GM23338 (cell line): ENCODE results near the gene GRN.

ENCODE experiments used
- CREB1 ChIP-seq: fragments of 250-450 bp; sonication (Bioruptor Pico); IDR thresholded peaks from 2 replicates; pipeline ENCODE4 v1.5.0; 2020; ENCODE audit warnings: low read depth, mild to moderate bottlenecking, moderate library complexity
- EZH2 ChIP-seq: fragments of 200-600 bp; sonication (generic); IDR thresholded peaks from one replicate; pipeline ENCODE4 v1.8.0; 2017; ENCODE audit warnings: antibody characterized with exemption, mild to moderate bottlenecking, low read depth; ENCODE audit not compliant: unreplicated experiment
- EZH2phosphoT487 ChIP-seq: fragments of 200-600 bp; sonication (generic); IDR thresholded peaks from one replicate; pipeline ENCODE4 v1.8.1; 2018; ENCODE audit warnings: antibody characterized with exemption; ENCODE audit not compliant: unreplicated experiment
- JUNB ChIP-seq: IDR thresholded peaks from one replicate; pipeline ENCODE4 v1.6.1; 2016; ENCODE audit warnings: antibody characterized with exemption; ENCODE audit not compliant: unreplicated experiment
- NANOG ChIP-seq: IDR thresholded peaks from 2 replicates; pipeline ENCODE4 v1.6.1; 2016; ENCODE audit warnings: antibody characterized with exemption, borderline replicate concordance
- POLR2AphosphoS5 ChIP-seq: IDR thresholded peaks from 2 replicates; pipeline ENCODE4 v1.6.1; 2016; ENCODE audit warnings: antibody characterized with exemption, low read depth
- STAT1 ChIP-seq: IDR thresholded peaks from one replicate; pipeline ENCODE4 v1.6.1; 2016; ENCODE audit warnings: antibody characterized with exemption; ENCODE audit not compliant: unreplicated experiment
- ZNF114 ChIP-seq: fragments of 250-450 bp; sonication (Bioruptor Pico); IDR thresholded peaks from 2 replicates; pipeline ENCODE4 v1.5.0; 2020; ENCODE audit warnings: mild to moderate bottlenecking, moderate library complexity
- TF ChIP-seq, protein P1 (sequence below), 2 experiments: fragments of 200-600 bp in 1 of 2; sonication (generic) in 1 of 2; conservative IDR thresholded peaks; 2 replicates each; pipeline versions ENCODE4 v1.5.1 to v1.6.1; 2016 to 2017; ENCODE audit warnings: antibody characterized with exemption in 2 of 2, low read depth in 2 of 2, mild to moderate bottlenecking in 2 of 2, moderate library complexity in 1 of 2
- TF ChIP-seq, protein P2 (sequence below): IDR thresholded peaks from one replicate; pipeline ENCODE4 v1.6.1; 2018; ENCODE audit warnings: antibody characterized with exemption; ENCODE audit not compliant: unreplicated experiment
- TF ChIP-seq, protein P3 (sequence below): IDR thresholded peaks from 2 replicates; pipeline ENCODE4 v1.6.1; 2016; ENCODE audit warnings: antibody characterized with exemption

DNA sequence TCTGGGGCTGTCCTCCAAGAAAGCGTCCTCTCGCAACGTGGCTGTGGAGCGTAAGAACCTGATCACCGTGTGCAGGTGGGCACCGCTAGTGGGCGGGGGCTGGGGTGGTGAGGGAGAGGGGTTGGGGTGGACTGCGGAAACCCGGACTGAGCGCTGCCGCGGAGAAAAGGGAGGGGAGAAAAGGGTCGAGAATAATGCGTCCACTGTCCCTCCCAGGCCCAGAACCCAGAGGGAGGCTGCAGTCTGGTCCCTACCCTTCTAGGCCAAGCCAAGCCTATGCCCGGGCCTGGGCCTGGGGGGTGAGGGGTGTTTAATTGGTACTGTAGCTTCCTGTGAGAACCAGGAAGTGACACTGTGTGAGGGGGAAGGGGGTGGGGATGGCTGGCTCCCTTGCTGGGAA, 36.2 kb upstream of the GRN start:
- TF ChIP-seq POLR2AphosphoS5 (no peak), EZH2phosphoT487 (no peak), EZH2 (no peak), CREB1 (no peak), JUNB (no peak), STAT1 (no peak), NANOG (no peak), ZNF114 (CRISPR knock-in tag) (no peak)
- TF ChIP-seq, protein P1, sequence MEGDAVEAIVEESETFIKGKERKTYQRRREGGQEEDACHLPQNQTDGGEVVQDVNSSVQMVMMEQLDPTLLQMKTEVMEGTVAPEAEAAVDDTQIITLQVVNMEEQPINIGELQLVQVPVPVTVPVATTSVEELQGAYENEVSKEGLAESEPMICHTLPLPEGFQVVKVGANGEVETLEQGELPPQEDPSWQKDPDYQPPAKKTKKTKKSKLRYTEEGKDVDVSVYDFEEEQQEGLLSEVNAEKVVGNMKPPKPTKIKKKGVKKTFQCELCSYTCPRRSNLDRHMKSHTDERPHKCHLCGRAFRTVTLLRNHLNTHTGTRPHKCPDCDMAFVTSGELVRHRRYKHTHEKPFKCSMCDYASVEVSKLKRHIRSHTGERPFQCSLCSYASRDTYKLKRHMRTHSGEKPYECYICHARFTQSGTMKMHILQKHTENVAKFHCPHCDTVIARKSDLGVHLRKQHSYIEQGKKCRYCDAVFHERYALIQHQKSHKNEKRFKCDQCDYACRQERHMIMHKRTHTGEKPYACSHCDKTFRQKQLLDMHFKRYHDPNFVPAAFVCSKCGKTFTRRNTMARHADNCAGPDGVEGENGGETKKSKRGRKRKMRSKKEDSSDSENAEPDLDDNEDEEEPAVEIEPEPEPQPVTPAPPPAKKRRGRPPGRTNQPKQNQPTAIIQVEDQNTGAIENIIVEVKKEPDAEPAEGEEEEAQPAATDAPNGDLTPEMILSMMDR (conservative IDR thresholded peaks at IDR 0.05; ENCODE audit: low read depth in 2 of 2): no peak
- TF ChIP-seq, protein P2, sequence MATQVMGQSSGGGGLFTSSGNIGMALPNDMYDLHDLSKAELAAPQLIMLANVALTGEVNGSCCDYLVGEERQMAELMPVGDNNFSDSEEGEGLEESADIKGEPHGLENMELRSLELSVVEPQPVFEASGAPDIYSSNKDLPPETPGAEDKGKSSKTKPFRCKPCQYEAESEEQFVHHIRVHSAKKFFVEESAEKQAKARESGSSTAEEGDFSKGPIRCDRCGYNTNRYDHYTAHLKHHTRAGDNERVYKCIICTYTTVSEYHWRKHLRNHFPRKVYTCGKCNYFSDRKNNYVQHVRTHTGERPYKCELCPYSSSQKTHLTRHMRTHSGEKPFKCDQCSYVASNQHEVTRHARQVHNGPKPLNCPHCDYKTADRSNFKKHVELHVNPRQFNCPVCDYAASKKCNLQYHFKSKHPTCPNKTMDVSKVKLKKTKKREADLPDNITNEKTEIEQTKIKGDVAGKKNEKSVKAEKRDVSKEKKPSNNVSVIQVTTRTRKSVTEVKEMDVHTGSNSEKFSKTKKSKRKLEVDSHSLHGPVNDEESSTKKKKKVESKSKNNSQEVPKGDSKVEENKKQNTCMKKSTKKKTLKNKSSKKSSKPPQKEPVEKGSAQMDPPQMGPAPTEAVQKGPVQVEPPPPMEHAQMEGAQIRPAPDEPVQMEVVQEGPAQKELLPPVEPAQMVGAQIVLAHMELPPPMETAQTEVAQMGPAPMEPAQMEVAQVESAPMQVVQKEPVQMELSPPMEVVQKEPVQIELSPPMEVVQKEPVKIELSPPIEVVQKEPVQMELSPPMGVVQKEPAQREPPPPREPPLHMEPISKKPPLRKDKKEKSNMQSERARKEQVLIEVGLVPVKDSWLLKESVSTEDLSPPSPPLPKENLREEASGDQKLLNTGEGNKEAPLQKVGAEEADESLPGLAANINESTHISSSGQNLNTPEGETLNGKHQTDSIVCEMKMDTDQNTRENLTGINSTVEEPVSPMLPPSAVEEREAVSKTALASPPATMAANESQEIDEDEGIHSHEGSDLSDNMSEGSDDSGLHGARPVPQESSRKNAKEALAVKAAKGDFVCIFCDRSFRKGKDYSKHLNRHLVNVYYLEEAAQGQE: no peak
- TF ChIP-seq, protein P3, sequence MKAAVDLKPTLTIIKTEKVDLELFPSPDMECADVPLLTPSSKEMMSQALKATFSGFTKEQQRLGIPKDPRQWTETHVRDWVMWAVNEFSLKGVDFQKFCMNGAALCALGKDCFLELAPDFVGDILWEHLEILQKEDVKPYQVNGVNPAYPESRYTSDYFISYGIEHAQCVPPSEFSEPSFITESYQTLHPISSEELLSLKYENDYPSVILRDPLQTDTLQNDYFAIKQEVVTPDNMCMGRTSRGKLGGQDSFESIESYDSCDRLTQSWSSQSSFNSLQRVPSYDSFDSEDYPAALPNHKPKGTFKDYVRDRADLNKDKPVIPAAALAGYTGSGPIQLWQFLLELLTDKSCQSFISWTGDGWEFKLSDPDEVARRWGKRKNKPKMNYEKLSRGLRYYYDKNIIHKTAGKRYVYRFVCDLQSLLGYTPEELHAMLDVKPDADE: no peak
